GM12891 (cell line): ENCODE data around the gene NUP210.

Source experiments
- DNase-seq: peaks from one replicate; pipeline ENCODE4 v3.0.0; 2011; ENCODE audit warnings: low spot score; ENCODE audit not compliant: insufficient read length
- FAIRE-seq: peaks from 2 replicates; lab custom pipeline; 2011; peaks lifted over from hg19 to GRCh38; lab: Jason Lieb, UNC
- PAX5 ChIP-seq: IDR thresholded peaks from 2 replicates; pipeline ENCODE4 v1.6.1; 2011; ENCODE audit warnings: low read length, moderate library complexity, mild to moderate bottlenecking; ENCODE audit not compliant: insufficient read depth, severe bottlenecking
- POLR2A ChIP-seq: IDR thresholded peaks from 2 replicates; pipeline ENCODE4 v1.6.1; 2011; ENCODE audit warnings: low read depth, low read length, control low read depth
- POLR2AphosphoS5 ChIP-seq: IDR thresholded peaks from 2 replicates; pipeline ENCODE4 v1.6.1; 2011; ENCODE audit warnings: low read depth, low read length, control low read depth
- POU2F2 ChIP-seq: IDR thresholded peaks from 2 replicates; pipeline ENCODE4 v1.6.1; 2011; ENCODE audit warnings: low read depth, mild to moderate bottlenecking, control low read depth, low read length, moderate library complexity
- SPI1 ChIP-seq: IDR thresholded peaks from 2 replicates; pipeline ENCODE4 v1.6.1; 2011; ENCODE audit warnings: low read depth, low read length, control low read depth
- TAF1 ChIP-seq: IDR thresholded peaks from 2 replicates; pipeline ENCODE4 v1.6.1; 2011; ENCODE audit warnings: low read depth, low read length, control low read depth

Gene NUP210

DNA sequence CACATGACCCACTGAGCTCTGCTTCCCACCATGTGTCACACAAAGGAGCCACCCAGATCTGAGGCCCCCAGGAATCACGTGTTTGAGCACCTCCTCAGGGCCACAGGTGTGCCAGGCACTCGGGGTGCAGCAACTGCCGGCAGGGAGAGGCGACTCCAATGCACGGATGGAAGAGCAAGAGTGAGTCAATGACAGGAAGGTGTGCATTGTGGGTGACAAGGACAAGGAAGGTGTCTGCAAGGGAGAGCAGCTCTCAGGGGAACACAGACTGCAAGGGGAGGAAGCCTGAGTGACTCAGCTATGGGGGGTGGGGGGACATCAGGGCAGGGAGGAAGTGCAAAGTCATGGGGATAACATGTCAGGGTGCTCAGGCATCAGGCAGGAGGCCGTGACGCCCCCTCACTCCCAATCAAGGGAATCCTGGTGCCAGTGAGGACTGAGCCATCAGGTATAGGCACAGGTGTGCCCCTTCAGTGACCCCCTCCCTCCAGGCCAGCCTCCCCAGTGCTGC lies 67.4 kb downstream of the NUP210 start:
- no peak for DNase-seq
- no peak for FAIRE-seq
- TF ChIP-seq SPI1: 0 out of 2 replicates have a peak, but pooled peaks have one; percentile 24
- no peak for TF ChIP-seq POU2F2
- TF ChIP-seq PAX5: no peak

DNA sequence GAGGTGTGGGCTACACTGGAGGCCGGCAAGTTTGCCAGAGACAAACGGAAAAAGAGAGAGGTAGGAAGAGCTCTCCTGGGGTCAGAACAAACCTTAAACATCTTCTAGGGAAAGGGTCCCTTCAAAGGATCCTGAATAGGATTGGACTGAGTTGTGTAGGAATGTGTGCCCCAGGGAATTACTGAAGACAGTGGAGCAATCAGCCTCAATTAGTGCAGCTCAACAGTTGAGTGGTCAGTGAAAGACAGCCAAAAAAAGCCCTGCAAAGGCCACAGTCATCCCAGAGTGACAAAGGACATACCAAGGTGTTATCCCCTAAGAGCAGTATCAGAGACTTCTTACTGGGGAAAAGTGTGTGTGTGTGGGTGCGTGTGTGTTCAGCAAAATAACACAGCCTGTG lies 70.3 kb downstream of the NUP210 start:
- no peak for TF ChIP-seq POLR2AphosphoS5
- no peak for TF ChIP-seq TAF1
- TF ChIP-seq PAX5: no peak
- TF ChIP-seq POLR2A: no peak
- no peak for TF ChIP-seq POU2F2
- TF ChIP-seq SPI1: no peak
- DNase-seq (no peak), FAIRE-seq (no peak)

DNA sequence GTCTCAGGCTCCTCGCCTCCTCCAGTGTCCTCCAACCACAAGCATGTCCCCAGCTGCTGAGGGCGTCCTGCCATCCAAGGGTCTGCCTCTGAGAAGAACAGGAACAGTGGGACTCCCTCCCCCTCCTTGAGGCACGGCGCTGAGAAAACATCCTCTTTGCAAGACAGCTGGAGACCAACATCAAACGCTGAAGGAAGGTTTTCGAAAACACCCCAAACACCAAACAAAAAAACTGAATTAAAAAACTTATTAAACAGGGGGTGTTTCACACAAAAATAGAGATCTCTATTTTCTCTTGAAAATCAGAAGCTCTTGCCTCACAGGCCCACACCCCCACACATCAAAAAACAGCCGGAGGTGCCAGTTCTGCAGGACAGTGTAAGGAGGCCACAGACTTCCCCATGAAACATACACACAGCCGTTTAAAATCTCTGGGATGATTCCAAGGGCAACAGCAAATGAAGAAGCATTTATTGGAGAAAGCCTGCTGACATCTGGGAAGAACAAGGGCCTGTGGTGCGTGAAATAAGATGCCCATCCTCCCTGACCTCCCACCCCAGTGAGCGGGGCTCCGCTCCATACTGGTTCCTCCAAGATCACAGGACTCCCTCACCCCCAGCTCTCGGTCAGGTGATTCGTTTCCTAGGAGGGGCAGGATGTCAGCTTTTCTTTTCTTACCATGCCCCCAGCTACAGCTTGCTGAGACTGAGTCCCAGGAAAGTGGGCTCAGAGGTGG lies 71.3 kb downstream of the NUP210 start:
- FAIRE-seq (no peak), DNase-seq (no peak)
- no peak for TF ChIP-seq SPI1
- TF ChIP-seq PAX5: no peak
- TF ChIP-seq POU2F2: no peak
- no peak for TF ChIP-seq POLR2A
- no peak for TF ChIP-seq TAF1
- TF ChIP-seq POLR2AphosphoS5: no peak

DNA sequence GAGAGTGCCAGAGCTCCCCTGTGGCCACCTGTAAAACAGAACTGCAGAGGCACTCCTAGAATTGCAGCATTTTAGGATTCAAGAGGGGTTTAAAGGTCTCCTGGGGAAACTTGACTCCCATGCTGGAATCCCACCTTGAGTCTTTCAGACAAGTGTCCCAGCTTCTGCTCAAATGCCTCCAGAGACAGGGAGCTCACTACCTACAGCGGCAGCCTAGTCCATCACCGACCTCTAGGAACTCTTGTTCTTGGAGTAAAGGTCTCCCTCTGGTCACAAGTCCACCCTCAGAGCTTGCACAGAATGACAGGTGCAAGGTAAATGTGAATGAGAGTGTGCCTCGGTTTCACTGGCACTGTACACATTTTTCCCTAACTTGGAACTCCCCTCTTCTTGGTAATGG lies 72.0 kb downstream of the NUP210 start:
- FAIRE-seq: no peak
- TF ChIP-seq POU2F2 (no peak), PAX5 (no peak), SPI1 (no peak), TAF1 (no peak), POLR2AphosphoS5 (no peak), POLR2A (no peak)
- no peak for DNase-seq

DNA sequence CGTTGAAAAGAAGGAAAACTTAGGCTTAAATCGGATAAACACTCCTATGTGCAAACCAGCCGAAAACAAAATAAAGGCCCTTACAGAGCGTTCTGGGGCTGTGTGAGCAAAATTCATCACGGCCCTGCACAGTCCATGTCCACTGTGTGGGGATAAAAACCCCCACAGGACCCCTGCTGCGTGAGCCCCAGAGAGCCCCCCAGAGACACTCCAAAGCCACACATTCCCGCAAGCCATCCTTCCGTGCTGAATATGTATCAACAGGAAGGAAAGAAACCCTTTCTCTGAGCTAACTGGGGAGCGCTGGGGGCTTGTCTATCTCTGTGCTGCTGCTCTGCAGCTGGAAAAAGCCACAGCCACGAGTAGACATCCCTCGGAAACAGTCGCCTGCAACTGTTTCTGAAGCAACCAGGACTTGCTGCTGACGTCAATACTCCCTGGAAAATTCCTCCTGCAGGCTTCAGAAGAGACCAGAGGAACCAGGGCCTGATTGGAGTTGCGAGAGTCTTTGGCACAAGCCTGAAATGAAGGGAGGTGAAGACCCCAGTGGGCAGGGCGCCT lies 72.7 kb downstream of the NUP210 start:
- TF ChIP-seq TAF1: no peak
- TF ChIP-seq POLR2A: no peak
- TF ChIP-seq POU2F2: no peak
- no peak for TF ChIP-seq SPI1
- no peak for TF ChIP-seq PAX5
- TF ChIP-seq POLR2AphosphoS5: no peak
- FAIRE-seq (no peak), DNase-seq (no peak)

DNA sequence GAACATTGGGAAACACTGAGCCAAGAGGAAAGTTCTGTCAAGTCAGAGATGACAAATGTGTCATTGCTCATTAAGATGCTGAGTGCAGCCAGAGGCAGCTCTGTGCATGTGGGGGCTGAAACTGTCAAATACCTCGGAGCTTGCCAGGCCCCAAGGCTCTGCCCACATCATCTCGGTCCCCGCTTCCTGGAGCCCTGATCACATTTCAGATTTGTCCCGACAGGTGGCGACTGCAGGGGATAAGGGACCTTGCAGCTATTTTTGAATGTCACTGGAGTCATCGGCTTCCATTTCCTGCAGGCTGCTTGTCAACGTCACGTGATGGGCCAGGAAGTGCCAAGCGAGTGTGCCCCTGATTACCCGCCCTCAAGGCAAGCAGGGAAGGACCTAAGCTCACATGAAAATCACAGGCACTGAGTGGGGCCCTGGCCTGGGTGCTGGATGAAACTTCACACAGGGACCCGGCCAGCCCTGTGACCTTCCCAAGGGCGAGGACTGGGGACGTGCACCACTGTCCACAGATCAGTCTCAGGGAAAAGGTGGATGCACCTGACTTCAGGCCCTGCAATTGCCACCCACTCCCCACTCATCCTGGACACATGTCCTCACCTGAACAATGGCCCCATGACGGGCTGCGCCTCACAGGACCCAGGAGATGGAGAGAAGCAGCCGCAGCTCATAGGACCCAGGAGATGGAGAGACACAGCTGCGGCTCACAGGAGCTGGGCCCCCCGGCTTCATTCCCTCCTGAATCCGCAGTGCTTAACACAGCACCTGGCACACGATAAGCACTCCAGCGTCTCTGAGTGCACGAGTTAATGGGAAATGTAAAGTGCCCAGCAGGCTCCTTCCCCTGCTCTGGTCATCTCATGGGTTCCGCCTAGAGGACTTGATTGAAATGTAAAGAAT lies 73.4 kb downstream of the NUP210 start:
- TF ChIP-seq POLR2A (no peak), SPI1 (no peak), TAF1 (no peak), POU2F2 (no peak), PAX5 (no peak), POLR2AphosphoS5 (no peak)
- FAIRE-seq: no peak
- peak; percentile 37 for DNase-seq

DNA sequence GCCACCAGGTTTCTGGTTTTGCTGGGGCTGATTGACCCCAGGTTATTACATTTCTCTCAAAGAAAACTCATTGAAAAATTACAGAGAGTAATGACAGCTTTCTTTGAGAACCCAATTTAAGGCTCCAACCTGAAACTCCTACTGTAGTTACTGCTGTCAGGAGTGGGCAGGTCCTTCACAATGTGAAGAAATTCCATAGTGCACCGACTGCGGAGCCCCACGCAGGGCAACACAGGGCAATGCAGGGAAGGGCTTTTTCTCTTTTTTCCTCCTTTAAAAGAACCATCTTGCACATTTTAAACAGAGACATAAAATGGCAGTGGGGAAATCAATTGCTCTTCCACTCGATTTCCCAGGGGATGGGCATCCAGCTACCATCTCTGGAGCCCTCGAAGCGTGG lies 74.3 kb downstream of the NUP210 start:
- FAIRE-seq (no peak), DNase-seq (no peak)
- TF ChIP-seq PAX5 (no peak), POLR2AphosphoS5 (no peak), POU2F2 (no peak), SPI1 (no peak), TAF1 (no peak), POLR2A (no peak)

DNA sequence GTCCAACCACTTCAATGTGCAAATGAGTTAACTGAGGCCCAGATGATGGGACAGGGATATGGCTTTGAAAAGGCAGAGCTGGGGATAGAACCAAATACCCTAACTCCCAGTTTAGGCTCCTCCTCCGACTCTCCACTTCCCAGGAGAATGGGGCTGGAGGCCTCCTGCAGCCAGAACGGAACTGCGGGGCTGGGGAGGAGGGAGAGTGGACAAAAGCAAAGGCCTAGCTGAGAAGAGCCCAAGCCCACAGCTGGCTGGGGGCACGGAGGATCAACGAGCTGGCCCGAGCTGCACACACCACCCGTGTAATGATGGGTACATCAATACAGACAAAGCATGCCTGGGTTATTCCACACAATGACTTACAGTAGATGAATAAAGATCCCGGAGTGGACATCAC lies 74.8 kb downstream of the NUP210 start:
- TF ChIP-seq TAF1 (no peak), POLR2A (no peak), POU2F2 (no peak), SPI1 (no peak), PAX5 (no peak), POLR2AphosphoS5 (no peak)
- no peak for FAIRE-seq
- no peak for DNase-seq

DNA sequence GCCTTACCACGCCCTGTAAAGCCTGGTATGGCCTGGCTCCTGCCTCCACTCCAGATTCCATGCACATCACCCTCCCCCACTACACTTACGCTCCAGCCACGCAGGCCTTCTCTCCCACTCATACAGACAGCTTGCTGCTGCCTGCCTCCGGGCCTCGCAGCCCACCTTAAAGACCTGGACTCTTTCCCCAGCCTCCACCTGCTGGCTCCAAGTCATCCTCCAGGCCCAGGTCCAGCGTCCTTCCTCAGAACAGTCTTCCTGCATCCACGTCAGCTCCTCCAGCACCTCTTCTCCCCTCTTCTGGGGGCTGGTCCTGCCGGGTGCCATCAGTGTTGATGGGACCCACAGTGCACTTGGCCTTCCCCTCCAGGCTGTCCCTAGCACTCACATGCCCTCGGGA lies 75.5 kb downstream of the NUP210 start:
- TF ChIP-seq TAF1 (no peak), POU2F2 (no peak), POLR2AphosphoS5 (no peak), POLR2A (no peak), PAX5 (no peak), SPI1 (no peak)
- DNase-seq (no peak), FAIRE-seq (no peak)

DNA sequence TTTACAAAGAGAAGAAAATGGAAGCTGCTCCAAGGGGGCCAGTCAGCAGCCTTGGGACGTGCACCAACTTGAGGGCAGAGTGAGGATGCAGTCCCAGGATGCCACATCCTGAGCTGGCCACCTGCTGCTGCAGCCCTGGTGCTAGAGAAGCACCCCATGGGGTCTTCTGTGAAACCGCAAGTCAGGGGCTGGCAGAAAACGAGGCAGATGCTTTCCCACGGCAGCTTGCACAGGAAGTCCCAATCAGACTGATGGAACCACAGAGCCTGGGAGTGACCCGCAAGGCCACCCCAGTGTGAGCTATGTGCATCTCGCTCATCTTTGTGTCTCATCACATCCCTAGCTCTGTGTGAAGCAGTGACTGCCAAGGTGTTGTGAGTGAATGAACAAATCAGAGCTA lies 76.5 kb downstream of the NUP210 start:
- FAIRE-seq: no peak
- DNase-seq: no peak
- TF ChIP-seq POLR2AphosphoS5 (no peak), POLR2A (no peak), PAX5 (no peak), TAF1 (no peak), SPI1 (no peak), POU2F2 (no peak)
